C4-2B (cell line): ENCODE results near the gene NCBP2L.

Source experiments
- ZFX ChIP-seq: fragments of 450-650 bp; IDR thresholded peaks from 2 replicates; pipeline ENCODE4 v1.6.1; 2017
- TF ChIP-seq, protein P1 (sequence below): fragments of 450-650 bp; conservative IDR thresholded peaks from 2 replicates; pipeline ENCODE4 v1.5.1; 2017; ENCODE audit warnings: mild to moderate bottlenecking

DNA sequence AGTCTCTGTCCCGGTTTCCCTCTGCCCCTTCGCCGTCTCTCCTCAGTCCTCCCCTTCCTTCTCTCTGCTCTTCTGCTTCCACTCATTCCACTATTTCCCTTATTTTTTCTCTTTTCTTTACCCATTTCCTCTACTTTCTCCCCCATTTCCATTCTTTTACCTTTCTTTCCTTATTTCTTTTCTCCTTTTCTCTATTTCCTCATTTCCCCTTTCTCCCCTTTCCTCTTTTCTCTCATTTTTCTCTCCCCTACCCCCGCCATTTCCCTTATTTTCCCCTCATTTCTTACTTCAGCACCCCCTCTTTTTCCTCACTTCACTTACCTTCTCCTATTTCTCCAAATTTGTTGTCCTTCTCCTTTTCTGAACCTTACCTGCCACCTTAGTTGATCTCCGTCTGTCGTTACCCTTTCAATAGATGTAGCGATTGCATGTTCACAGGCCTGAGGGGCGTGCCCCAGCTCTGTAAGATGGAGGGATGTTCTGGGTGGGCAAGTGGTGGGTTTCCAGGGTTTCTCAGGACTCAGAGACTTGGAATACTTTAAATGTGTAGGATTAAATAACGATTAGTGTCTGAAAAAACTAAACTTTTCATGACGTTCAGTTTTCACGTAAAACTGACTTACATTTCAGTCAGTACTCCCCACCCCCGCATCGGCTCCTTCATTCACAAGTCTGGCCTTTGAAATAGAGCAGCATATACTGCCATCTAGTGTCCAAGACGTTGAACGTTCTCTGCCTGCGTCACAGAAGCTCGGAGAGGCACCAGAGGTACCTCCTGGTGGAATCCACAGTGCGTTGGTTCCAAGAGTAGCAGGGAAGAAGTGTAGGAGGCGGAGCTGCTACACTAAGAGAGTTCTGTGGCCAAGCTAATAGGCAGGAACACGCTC is 641 bp upstream of the NCBP2L start:
- TF ChIP-seq, protein P1, sequence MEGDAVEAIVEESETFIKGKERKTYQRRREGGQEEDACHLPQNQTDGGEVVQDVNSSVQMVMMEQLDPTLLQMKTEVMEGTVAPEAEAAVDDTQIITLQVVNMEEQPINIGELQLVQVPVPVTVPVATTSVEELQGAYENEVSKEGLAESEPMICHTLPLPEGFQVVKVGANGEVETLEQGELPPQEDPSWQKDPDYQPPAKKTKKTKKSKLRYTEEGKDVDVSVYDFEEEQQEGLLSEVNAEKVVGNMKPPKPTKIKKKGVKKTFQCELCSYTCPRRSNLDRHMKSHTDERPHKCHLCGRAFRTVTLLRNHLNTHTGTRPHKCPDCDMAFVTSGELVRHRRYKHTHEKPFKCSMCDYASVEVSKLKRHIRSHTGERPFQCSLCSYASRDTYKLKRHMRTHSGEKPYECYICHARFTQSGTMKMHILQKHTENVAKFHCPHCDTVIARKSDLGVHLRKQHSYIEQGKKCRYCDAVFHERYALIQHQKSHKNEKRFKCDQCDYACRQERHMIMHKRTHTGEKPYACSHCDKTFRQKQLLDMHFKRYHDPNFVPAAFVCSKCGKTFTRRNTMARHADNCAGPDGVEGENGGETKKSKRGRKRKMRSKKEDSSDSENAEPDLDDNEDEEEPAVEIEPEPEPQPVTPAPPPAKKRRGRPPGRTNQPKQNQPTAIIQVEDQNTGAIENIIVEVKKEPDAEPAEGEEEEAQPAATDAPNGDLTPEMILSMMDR: peak; percentile 70
- TF ChIP-seq ZFX: no peak
